OCI-LY7 (cell line): ENCODE data around the gene HELQ.

Source experiments
- CTCF ChIP-seq: fragments of 200-600 bp; sonication (generic); conservative IDR thresholded peaks from 2 replicates; pipeline ENCODE4 v1.5.1; 2014; ENCODE audit warnings: mild to moderate bottlenecking, antibody characterized with exemption, low read length, moderate library complexity, mixed read lengths
- EZH2phosphoT487 ChIP-seq: fragments of 200-600 bp; sonication (generic); IDR thresholded peaks from 2 replicates; pipeline ENCODE4 v1.6.1; 2018; ENCODE audit warnings: low read depth, borderline replicate concordance, mild to moderate bottlenecking, mixed run types, antibody characterized with exemption, low read length, moderate library complexity, mixed read lengths

DNA sequence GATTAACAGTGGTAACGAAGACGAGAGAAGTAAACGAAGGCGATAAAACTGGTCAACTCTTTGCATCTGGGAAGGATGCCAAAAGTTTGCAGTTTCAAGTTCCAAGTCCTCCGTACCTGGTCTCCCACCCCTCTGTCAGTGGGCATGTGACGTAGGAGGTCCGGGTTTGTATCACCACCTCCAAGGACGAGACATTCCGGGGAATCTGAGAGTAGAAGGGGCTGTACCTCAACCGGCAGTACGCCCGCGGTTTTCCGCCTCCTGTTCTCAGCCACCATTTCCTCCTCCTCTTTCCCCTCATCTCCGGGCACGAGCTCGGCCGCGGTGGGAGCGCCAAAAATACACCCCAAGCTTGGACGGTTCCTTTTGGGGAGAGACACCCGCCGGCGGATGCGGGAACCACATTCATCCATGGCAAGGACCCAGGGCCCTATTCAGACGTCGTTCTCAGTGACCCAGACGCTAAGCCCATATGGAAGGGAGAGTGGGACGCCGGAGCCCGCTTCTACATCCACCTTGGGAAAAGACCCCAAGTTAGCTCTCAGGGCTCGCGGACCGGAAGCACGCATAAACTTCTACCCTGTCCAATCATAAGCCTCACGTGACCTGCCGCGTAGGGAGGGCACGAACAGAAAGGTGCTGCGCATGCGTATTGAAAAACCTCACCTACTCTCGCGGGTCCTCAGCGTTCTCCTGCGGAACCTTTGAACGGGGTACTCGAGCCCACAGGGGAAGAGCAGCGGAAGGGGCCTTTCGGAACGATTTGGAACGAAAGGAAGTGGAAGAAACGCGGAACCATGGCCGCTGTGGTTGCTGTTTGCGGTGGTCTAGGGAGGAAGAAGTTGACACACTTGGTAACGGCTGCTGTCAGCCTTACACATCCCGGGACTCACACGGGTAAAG lies at the start of gene HELQ, which contains the start of gene MRPS18C:
- TF ChIP-seq CTCF (peak; percentile 58), EZH2phosphoT487 (no peak)
